Brain microvascular endothelial cell (primary cell): ENCODE data around the gene NSUN2.

Experiments
- DNase-seq: peaks from one replicate; pipeline ENCODE4 v3.0.0-alpha.2; 2020
- H3K27ac ChIP-seq: fragments of 250-450 bp; sonication (Bioruptor Pico); 2 replicates; pipeline ENCODE4 v1.5.1; 2020; ENCODE audit warnings: mild to moderate bottlenecking, moderate library complexity
- H3K27me3 ChIP-seq: fragments of 250-450 bp; sonication (Bioruptor Pico); replicated peaks from 2 replicates; pipeline ENCODE4 v1.5.1; 2020; ENCODE audit warnings: mild to moderate bottlenecking
- H3K36me3 ChIP-seq: fragments of 250-450 bp; sonication (Bioruptor Pico); replicated peaks from 2 replicates; pipeline ENCODE4 v1.5.1; 2020; ENCODE audit warnings: mild to moderate bottlenecking
- H3K4me3 ChIP-seq: 2 replicates; pipeline ENCODE4 v1.5.1; 2011; ENCODE audit warnings: low read depth, mild to moderate bottlenecking, control low read depth, low read length, moderate library complexity
- in situ Hi-C: cut with HindIII; loops from 2 replicates; pipeline ENCODE4 v1.10.0; 2017; ENCODE audit warnings: low sequenced_read_pairs, low pct_ligation_motif_present
- TF ChIP-seq, protein P1 (sequence below): IDR thresholded peaks from 2 replicates; pipeline ENCODE4 v1.5.1; 2011; ENCODE audit warnings: low read depth, mild to moderate bottlenecking, moderate library complexity, low read length, control low read depth, inconsistent platforms; ENCODE audit errors: missing control alignments

Gene NSUN2

DNA sequence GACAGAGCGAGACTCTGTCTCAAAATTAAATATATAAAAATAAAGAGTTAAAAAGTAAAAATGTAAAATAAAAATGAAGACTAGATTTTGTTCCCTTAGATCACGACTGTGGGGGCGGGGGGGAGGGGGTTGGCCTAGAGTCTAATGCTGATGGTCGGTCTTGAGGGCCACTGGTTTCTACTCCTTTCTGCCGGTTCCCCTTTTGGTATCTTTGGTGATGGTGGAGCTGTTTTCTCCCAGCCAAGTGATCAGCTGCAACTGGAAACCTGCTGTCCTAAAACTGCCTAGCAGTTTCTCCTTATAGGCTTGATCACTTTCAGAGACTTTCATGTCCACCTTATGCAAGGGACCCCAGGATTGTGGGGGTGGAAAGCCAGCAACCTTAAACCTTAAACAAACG lies 1.5 kb upstream of the NSUN2 start:
- DNase-seq = no peak
- TF ChIP-seq, protein P1, sequence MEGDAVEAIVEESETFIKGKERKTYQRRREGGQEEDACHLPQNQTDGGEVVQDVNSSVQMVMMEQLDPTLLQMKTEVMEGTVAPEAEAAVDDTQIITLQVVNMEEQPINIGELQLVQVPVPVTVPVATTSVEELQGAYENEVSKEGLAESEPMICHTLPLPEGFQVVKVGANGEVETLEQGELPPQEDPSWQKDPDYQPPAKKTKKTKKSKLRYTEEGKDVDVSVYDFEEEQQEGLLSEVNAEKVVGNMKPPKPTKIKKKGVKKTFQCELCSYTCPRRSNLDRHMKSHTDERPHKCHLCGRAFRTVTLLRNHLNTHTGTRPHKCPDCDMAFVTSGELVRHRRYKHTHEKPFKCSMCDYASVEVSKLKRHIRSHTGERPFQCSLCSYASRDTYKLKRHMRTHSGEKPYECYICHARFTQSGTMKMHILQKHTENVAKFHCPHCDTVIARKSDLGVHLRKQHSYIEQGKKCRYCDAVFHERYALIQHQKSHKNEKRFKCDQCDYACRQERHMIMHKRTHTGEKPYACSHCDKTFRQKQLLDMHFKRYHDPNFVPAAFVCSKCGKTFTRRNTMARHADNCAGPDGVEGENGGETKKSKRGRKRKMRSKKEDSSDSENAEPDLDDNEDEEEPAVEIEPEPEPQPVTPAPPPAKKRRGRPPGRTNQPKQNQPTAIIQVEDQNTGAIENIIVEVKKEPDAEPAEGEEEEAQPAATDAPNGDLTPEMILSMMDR = no peak
- Histone ChIP-seq H3K27ac (no peak overlapping the region), H3K27me3 (no peaks in the 10 kb centered on the region), H3K4me3 (peak overlapping the region; percentile 71), H3K36me3 (peaks cover 16% of the 10 kb centered on the region)
- in situ Hi-C loops = loop anchor here (25.0 kb wide), 1 partner anchor 103 kb away; no protein-coding TSS in a partner anchor

- in situ Hi-C loops = loop anchor here (25.0 kb wide), 1 partner anchor 104 kb away; no protein-coding TSS in a partner anchor
- H3K4me3 ChIP-seq = peak overlapping the region; percentile 71
- peak; percentile 6 for DNase-seq
- H3K27me3 ChIP-seq = no peaks in the 10 kb centered on the region
- no peak overlapping the region for H3K27ac ChIP-seq
- TF ChIP-seq, protein P1 = no peak
- H3K36me3 ChIP-seq = peaks cover 22% of the 10 kb centered on the region
Observed at GRCh38 chr5:6633469-6634245, 813 bp upstream of the NSUN2 start.

- Histone ChIP-seq H3K4me3 (peak overlapping the region; percentile 71), H3K36me3 (peaks cover 29% of the 10 kb centered on the region), H3K27me3 (no peaks in the 10 kb centered on the region), H3K27ac (peak overlapping the region; percentile 99)
- DNase-seq = peak; percentile 22
- TF ChIP-seq, protein P1 = peak; percentile 37
- in situ Hi-C loops = loop anchor here (25.0 kb wide), 1 partner anchor 105 kb away; no protein-coding TSS in a partner anchor
Observed at GRCh38 chr5:6632324-6632887, 438 bp downstream of the NSUN2 start.

DNA sequence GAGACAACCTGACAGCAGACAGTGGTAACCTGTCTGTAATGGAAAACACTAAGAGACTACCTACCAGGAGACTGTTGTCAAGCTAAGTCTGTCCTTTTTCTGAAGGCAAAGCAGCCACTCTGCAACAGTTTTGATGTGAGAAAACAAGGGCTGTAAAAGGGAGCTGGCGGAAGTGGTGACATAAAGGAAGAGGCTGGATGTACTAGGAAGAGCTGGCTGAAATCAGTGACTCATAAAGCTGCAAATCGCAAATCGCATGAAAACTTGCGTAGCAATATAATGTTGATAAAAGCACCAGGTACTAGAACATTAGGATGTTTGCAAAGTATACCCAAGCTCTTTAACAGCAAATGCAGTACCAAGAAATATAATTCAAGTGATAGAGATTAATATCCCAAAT lies 1.4 kb downstream of the NSUN2 start:
- H3K27ac ChIP-seq = no peak overlapping the region

GRCh38 chr5:6626508-6626907 lies 6.3 kb downstream of the NSUN2 start:
- TF ChIP-seq, protein P1 = no peak
- in situ Hi-C loops = loop anchor here (25.0 kb wide), 1 partner anchor 111 kb away; no protein-coding TSS in a partner anchor

More for the DNA sequence above, 1.4 kb downstream of the NSUN2 start:
- Histone ChIP-seq H3K36me3 (peaks cover 35% of the 10 kb centered on the region), H3K4me3 (peak overlapping the region; percentile 71), H3K27me3 (no peaks in the 10 kb centered on the region)
- no peak for DNase-seq
- in situ Hi-C loops = loop anchor here (25.0 kb wide), 1 partner anchor 106 kb away; no protein-coding TSS in a partner anchor
- TF ChIP-seq, protein P1 = no peak

More at GRCh38 chr5:6626508-6626907, 6.3 kb downstream of the NSUN2 start:
- Histone ChIP-seq H3K27me3 (no peaks in the 10 kb centered on the region), H3K4me3 (no peak overlapping the region), H3K27ac (no peak overlapping the region), H3K36me3 (peaks cover 76% of the 10 kb centered on the region)
- no peak for DNase-seq
